ENCODE results near the gene RASSF8.

RASSF8 gene

GRCh38 chr12:26011099-26011498 is 52.6 kb downstream of the RASSF8 start:
- TF ChIP-seq CTCF (IDR thresholded peaks at IDR 0.05; ENCODE audit: low read depth, low read length), result no peak
- no peak overlapping the region for H3K4me3 ChIP-seq (ENCODE audit: low read depth, low read length)

- TF ChIP-seq CTCF (IDR thresholded peaks at IDR 0.05; ENCODE audit: low read depth, low read length), result no peak
- H3K4me3 ChIP-seq (ENCODE audit: low read depth, low read length), result no peak overlapping the region
Observed at GRCh38 chr12:26014085-26014484, 55.6 kb downstream of the RASSF8 start.

GRCh38 chr12:26016516-26016915 is 58.0 kb downstream of the RASSF8 start:
- no peak overlapping the region for H3K4me3 ChIP-seq (ENCODE audit: low read depth, low read length)
- no peak for TF ChIP-seq CTCF (IDR thresholded peaks at IDR 0.05; ENCODE audit: low read depth, low read length)

- H3K4me3 ChIP-seq (ENCODE audit: low read depth, low read length), result no peak overlapping the region
Observed at GRCh38 chr12:26017484-26018211, 59.2 kb downstream of the RASSF8 start.

GRCh38 chr12:26018926-26019325 is 60.4 kb downstream of the RASSF8 start:
- H3K4me3 ChIP-seq (ENCODE audit: low read depth, low read length), result no peak overlapping the region
- TF ChIP-seq CTCF (IDR thresholded peaks at IDR 0.05; ENCODE audit: low read depth, low read length), result no peak

More at GRCh38 chr12:26017484-26018211, 59.2 kb downstream of the RASSF8 start:
- TF ChIP-seq CTCF (IDR thresholded peaks at IDR 0.05; ENCODE audit: low read depth, low read length), result peak; percentile 40; the same call in 1 of the 2 replicates

- no peak for TF ChIP-seq CTCF (IDR thresholded peaks at IDR 0.05; ENCODE audit: low read depth, low read length)
- no peak overlapping the region for H3K4me3 ChIP-seq (ENCODE audit: low read depth, low read length)
Observed at GRCh38 chr12:26021534-26021933, 63.1 kb downstream of the RASSF8 start.

GRCh38 chr12:26022043-26022442 is 63.6 kb downstream of the RASSF8 start:
- no peak overlapping the region for H3K4me3 ChIP-seq (ENCODE audit: low read depth, low read length)
- no peak for TF ChIP-seq CTCF (IDR thresholded peaks at IDR 0.05; ENCODE audit: low read depth, low read length)

Data from WI38 (cell line).